HG03108 (cell line): ENCODE results near the gene MYH9.

Experiments used
- ATAC-seq: cut with Tn5 transposase; IDR thresholded peaks from one replicate; pipeline ENCODE4 v1.9.1; 2021; ENCODE audit warnings: moderate library complexity; ENCODE audit not compliant: unreplicated experiment

Gene MYH9

GRCh38 chr22:36234919-36235318, 152.8 kb downstream of the MYH9 start:
- ATAC-seq = no peak

- no peak for ATAC-seq
These were observed 153.6 kb downstream of the MYH9 start for GRCh38 chr22:36234213-36234612.

- ATAC-seq = no peak
These were observed 154.0 kb downstream of the MYH9 start for GRCh38 chr22:36233796-36234195.

GRCh38 chr22:36232715-36233401, 154.9 kb downstream of the MYH9 start:
- ATAC-seq = no peak
